Pancreas (tissue), 10 donors: ENCODE measurements around the gene BGN. TPM values are rescaled to one million over a fixed set of nuclear protein-coding genes. Genes with fewer than 3 reads are reported as not detected.

Experiments
- ATAC-seq, 4 donors: fragments of 200-7000 bp; cut with Tn5 transposase; one replicate each; pipeline versions ENCODE4 v1.8.0 to v1.9.1; 2020; ENCODE audit warnings: mild to moderate bottlenecking in 4 of 4, moderate library complexity in 4 of 4
- DNase-seq, 6 donors: peaks; one replicate each; pipeline ENCODE4 v3.0.0-alpha.2; 2020
- FAIRE-seq: peaks from 2 replicates; lab custom pipeline; 2012; peaks lifted over from hg19 to GRCh38; lab: Jason Lieb, UNC
- H3K27ac ChIP-seq, 4 donors: fragments of 200-600 bp; sonication (generic); 1 replicate in 3 of 4; 2 replicates in 1 of 4; pipeline versions ENCODE4 v1.5.0 to v1.8.0; 2020
- H3K27me3 ChIP-seq, 4 donors: fragments of 200-600 bp; one replicate each; pipeline ENCODE4 v1.8.0; 2021
- H3K36me3 ChIP-seq, 3 donors: fragments of 200-600 bp; sonication (generic) in 1 of 3; one replicate each; pipeline versions ENCODE4 v1.5.0 to v1.8.0; 2020 to 2021
- H3K4me1 ChIP-seq, 3 donors: fragments of 200-600 bp; one replicate each; pipeline ENCODE4 v1.8.0; 2021
- H3K4me3 ChIP-seq, 4 donors: fragments of 200-600 bp; sonication (generic) in 2 of 4; one replicate each; pipeline versions ENCODE4 v1.5.0 to v1.8.0; 2020 to 2021
- H3K9me3 ChIP-seq, 4 donors: fragments of 200-600 bp; one replicate each; pipeline ENCODE4 v1.8.0; 2021
- CTCF ChIP-seq, 4 donors: fragments of 200-600 bp; sonication (generic) in 3 of 4; IDR thresholded peaks; one replicate each; pipeline versions ENCODE4 v1.5.0 to v1.8.0; 2021; ENCODE audit warnings: antibody characterized with exemption in 4 of 4
- WGBS, 2 donors: extraction: QIAGEN DNeasy Blood & Tissue Kit; methylation state at CpG; one replicate each; pipeline ENCODE4 v1.1.7; 2013; 5-methylcytosine and 5-hydroxymethylcytosine counted together
- intact Hi-C, 3 donors: fragments of 100-400 bp; cut with DNase I; formaldehyde crosslinking; loops; one replicate each; pipeline versions ENCODE4 v1.11.1 to v1.14.2; 2022
- polyA plus RNA-seq, 2 donors: library from polyadenylated mRNA; stranded (reverse); fragments of 200-250 nt; gene quantifications; one replicate each; pipeline ENCODE4 v1.2.3, GENCODE V29; 2013
- total RNA-seq, 6 donors: library from RNA; stranded (reverse); fragmentation: NEBNext Ultra II Directional in 4 of 6; extraction: Animal tissue kit (Norgen Biotek cat#: 25700) in 4 of 6; gene quantifications; one replicate each; pipeline versions ENCODE4 v1.2.1 to v1.2.4, GENCODE V29; 2021 to 2023
- donor health status: healthy with polysubstance abuse.
- donor health status: DM: no; HTN: no; CAD: no; lungs with moderate emphysema.
- donor health status: DM: no; HTN: no; CAD: no.
- donor health status: control.
- donor health status: control.
- donor health status: Bipolar disorder and iron deficiency.
- donor health status: DM: yes; HTN: yes; CAD: no.
- donor health status: DM: no; HTN: no; CAD: no.
- donor health status: DM: no; HTN: no; CAD: no.
- donor health status: DM: yes; HTN: yes; CAD: no.

The BGN gene
- total and polyA plus RNA-seq, 8 donors, result 4.0 to 113 (median 20.4) TPM

- Histone ChIP-seq H3K4me3 (no peak overlapping the region), H3K27ac (no peak overlapping the region), H3K9me3 (no peaks in the 10 kb centered on the region), H3K4me1 (no peaks in the 10 kb centered on the region), H3K27me3 (no peaks in the 10 kb centered on the region), H3K36me3 (no peaks in the 10 kb centered on the region)
- intact Hi-C loops, result no loop called here
- no peak for ATAC-seq
- peak in 1 of 6 donors; percentile 72 for DNase-seq
- no peak for TF ChIP-seq CTCF (IDR thresholded peaks at IDR 0.05)
- FAIRE-seq, result no peak
- WGBS, 2 donors, result 84 to 92% methylated on average over 16 to 17 of the region's 17 CpGs
Measured at GRCh38 chrX:153446950-153447580, 47.7 kb upstream of the BGN start.

GRCh38 chrX:153447581-153447960 is 47.2 kb upstream of the BGN start:
- intact Hi-C loops, result no loop called here
- H3K36me3 ChIP-seq, result no peaks in the 10 kb centered on the region
- no peaks in the 10 kb centered on the region for H3K27me3 ChIP-seq
- H3K27ac ChIP-seq, result no peak overlapping the region
- no peaks in the 10 kb centered on the region for H3K4me1 ChIP-seq
- no peak for DNase-seq
- no peaks in the 10 kb centered on the region for H3K9me3 ChIP-seq
- no peak for TF ChIP-seq CTCF (IDR thresholded peaks at IDR 0.05)
- no peak overlapping the region for H3K4me3 ChIP-seq
- FAIRE-seq, result no peak
- ATAC-seq, result no peak
- 89 to 90% methylated on average over 8 of the region's 8 CpGs for WGBS, 2 donors

GRCh38 chrX:153448556-153449367 is 46.0 kb upstream of the BGN start:
- Histone ChIP-seq H3K27ac (no peak overlapping the region), H3K4me3 (no peak overlapping the region), H3K4me1 (no peaks in the 10 kb centered on the region), H3K36me3 (no peaks in the 10 kb centered on the region), H3K9me3 (no peaks in the 10 kb centered on the region), H3K27me3 (no peaks in the 10 kb centered on the region)
- TF ChIP-seq CTCF (IDR thresholded peaks at IDR 0.05), result no peak
- ATAC-seq, result no peak
- no peak for DNase-seq
- intact Hi-C loops, result no loop called here
- 87 to 96% methylated on average over 20 to 21 of the region's 21 CpGs for WGBS, 2 donors
- FAIRE-seq, result no peak

GRCh38 chrX:153449368-153450113 is 45.2 kb upstream of the BGN start:
- intact Hi-C loops, result no loop called here
- FAIRE-seq, result no peak
- no peaks in the 10 kb centered on the region for H3K36me3 ChIP-seq

More at GRCh38 chrX:153449368-153450113, 45.2 kb upstream of the BGN start:
- H3K4me1 ChIP-seq, result no peaks in the 10 kb centered on the region
- DNase-seq (peak in 1 of 6 donors; percentile 50), ATAC-seq (no peak)
- no peaks in the 10 kb centered on the region for H3K9me3 ChIP-seq
- no peak for TF ChIP-seq CTCF (IDR thresholded peaks at IDR 0.05)
- no peaks in the 10 kb centered on the region for H3K27me3 ChIP-seq
- H3K27ac ChIP-seq, result no peak overlapping the region
- no peak overlapping the region for H3K4me3 ChIP-seq
- WGBS, 2 donors, result 76 to 88% methylated on average over 15 of the region's 15 CpGs
